VCaP (cell line): ENCODE measurements around the gene WDR37.

Experiments used
- H3K27ac ChIP-seq: fragments of 450-650 bp; 2 replicates; pipeline ENCODE4 v1.5.1; 2017
- CTCF ChIP-seq: fragments of 450-650 bp; conservative IDR thresholded peaks from 2 replicates; pipeline ENCODE4 v1.5.1; 2017; ENCODE audit warnings: mild to moderate bottlenecking, moderate library complexity

The WDR37 gene

GRCh38 chr10:1074052-1074747, 18.0 kb downstream of the WDR37 start:
- H3K27ac ChIP-seq: no peak overlapping the region
- no peak for TF ChIP-seq CTCF

- no peak overlapping the region for H3K27ac ChIP-seq
- peak; percentile 60 for TF ChIP-seq CTCF
Measured at GRCh38 chr10:1074748-1075308, 18.6 kb downstream of the WDR37 start.

- TF ChIP-seq CTCF: no peak
- no peak overlapping the region for H3K27ac ChIP-seq
Measured at GRCh38 chr10:1078668-1079067, 22.5 kb downstream of the WDR37 start.

- H3K27ac ChIP-seq: no peak overlapping the region
- no peak for TF ChIP-seq CTCF
Measured at GRCh38 chr10:1083581-1083980, 27.4 kb downstream of the WDR37 start.

GRCh38 chr10:1084011-1084950, 28.1 kb downstream of the WDR37 start:
- no peak for TF ChIP-seq CTCF
- no peak overlapping the region for H3K27ac ChIP-seq

- no peak overlapping the region for H3K27ac ChIP-seq
- no peak for TF ChIP-seq CTCF
Measured at GRCh38 chr10:1085258-1085657, 29.1 kb downstream of the WDR37 start.

- TF ChIP-seq CTCF: no peak
- H3K27ac ChIP-seq: no peak overlapping the region
Measured at GRCh38 chr10:1086787-1087186, 30.6 kb downstream of the WDR37 start.
